Testis (tissue), 2 donors: ENCODE measurements around the gene MYL1.

Experiments
- CTCF ChIP-seq, 3 experiments: fragments of 450-650 bp in 2 of 3; fragments of 200-600 bp in 1 of 3; sonication (generic) in 1 of 3; IDR thresholded peaks; one replicate each; pipeline ENCODE4 v1.5.1; 2016 to 2019; ENCODE audit warnings: antibody characterized with exemption in 3 of 3, mild to moderate bottlenecking in 2 of 3, moderate library complexity in 1 of 3
- POLR2A ChIP-seq: fragments of 450-650 bp; IDR thresholded peaks from one replicate; pipeline ENCODE4 v1.6.1; 2017; ENCODE audit warnings: antibody characterized with exemption, mild to moderate bottlenecking, moderate library complexity

DNA sequence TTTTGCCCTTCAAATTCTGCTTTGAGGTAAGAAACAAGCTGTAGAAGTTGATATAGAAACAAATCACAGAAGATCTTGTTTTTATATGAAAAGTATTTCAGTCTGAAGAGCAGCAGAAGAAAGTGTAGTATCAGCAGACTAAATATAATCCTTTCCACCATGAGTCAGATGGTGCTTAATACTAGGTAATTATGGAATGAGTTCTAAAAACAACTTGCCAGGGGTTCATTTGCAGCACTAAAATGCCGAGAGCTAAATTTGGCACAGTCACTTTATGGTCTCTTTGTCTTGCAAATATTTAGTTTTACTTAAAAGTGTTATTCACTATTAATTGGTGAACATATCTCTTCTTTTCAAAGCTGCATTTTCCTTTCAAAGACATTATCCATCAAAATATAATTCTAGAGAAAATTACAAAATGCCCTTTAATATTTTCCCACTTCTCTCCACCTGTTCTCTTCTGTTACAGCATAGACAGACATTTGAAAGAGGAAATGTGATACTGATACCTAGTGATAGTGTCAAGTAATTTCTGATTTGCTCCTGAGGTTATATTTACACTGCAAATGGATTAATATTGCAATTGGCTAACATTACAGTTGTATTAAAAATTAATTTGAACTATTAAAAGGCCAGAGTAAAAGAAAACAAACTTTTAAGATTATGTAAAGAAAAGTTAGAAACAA lies 5.3 kb downstream of the MYL1 start:
- TF ChIP-seq POLR2A (no peak), CTCF (IDR thresholded peaks at IDR 0.05) (no peak)
